CD4-positive, alpha-beta T cell (primary cell): ENCODE data around the gene KIF26B. TPM values are rescaled to one million over a fixed set of nuclear protein-coding genes. Genes with fewer than 3 reads are reported as not detected.

Experiments
- ATAC-seq: fragments of 200-7000 bp; cut with Tn5 transposase; one replicate; pipeline ENCODE4 v1.10.0; 2022; ENCODE audit warnings: mild to moderate bottlenecking; ENCODE audit not compliant: poor library complexity
- CTCF ChIA-PET: fragments of 350-600 bp; sonication (Branson Sonifier 250); formaldehyde crosslinking; loops from one replicate; lab custom pipeline; 2021; ENCODE audit warnings: antibody characterized with exemption, inconsistent platforms; lab: Charles Lee
- POLR2A ChIA-PET: fragments of 350-600 bp; sonication (Branson Sonifier 250); formaldehyde crosslinking; loops from one replicate; lab custom pipeline; 2021; ENCODE audit warnings: antibody characterized with exemption, inconsistent platforms; lab: Charles Lee
- DNase-seq, 14 experiments: peaks; one replicate each; pipeline ENCODE4 v3.0.0-alpha.2; 2013 to 2020; ENCODE audit warnings: mixed read lengths in 2 of 14
- H3K27ac ChIP-seq, 2 donors: one replicate each; pipeline versions ENCODE4 v1.5.1 to v1.7.0; 2013; ENCODE audit warnings: low read length in 2 of 2, low read depth in 1 of 2, mild to moderate bottlenecking in 1 of 2
- H3K27me3 ChIP-seq, 2 experiments: 1 replicate in 1 of 2; 2 replicates in 1 of 2; pipeline versions ENCODE4 v1.6.1 to v1.7.0; 2013; ENCODE audit warnings: low read length in 2 of 2, control low read depth in 1 of 2, mild to moderate bottlenecking in 1 of 2, moderate library complexity in 1 of 2; ENCODE audit not compliant: insufficient read depth in 2 of 2, control insufficient read depth in 1 of 2
- H3K36me3 ChIP-seq: one replicate; pipeline ENCODE4 v1.6.1; 2013; ENCODE audit warnings: low read length, control low read depth; ENCODE audit not compliant: insufficient read depth
- H3K4me1 ChIP-seq: one replicate; pipeline ENCODE4 v1.6.1; 2013; ENCODE audit warnings: low read length, control low read depth; ENCODE audit not compliant: insufficient read depth
- H3K4me3 ChIP-seq: one replicate; pipeline ENCODE4 v1.5.1; 2013; ENCODE audit warnings: mild to moderate bottlenecking, low read length, moderate library complexity
- H3K9me3 ChIP-seq, 2 experiments: 1 replicate in 1 of 2; 2 replicates in 1 of 2; pipeline versions ENCODE4 v1.6.1 to v1.7.0; 2013; ENCODE audit warnings: low read length in 2 of 2, mild to moderate bottlenecking in 2 of 2, control low read depth in 1 of 2, moderate library complexity in 1 of 2; ENCODE audit not compliant: control insufficient read depth in 1 of 2, insufficient read depth in 1 of 2
- H3K27ac Mint-ChIP-seq: one replicate; pipeline ENCODE4 v1.8.0; 2020; ENCODE audit warnings: mixed read lengths
- H3K27me3 Mint-ChIP-seq: one replicate; pipeline ENCODE4 v1.8.0; 2021; ENCODE audit warnings: mixed read lengths
- H3K36me3 Mint-ChIP-seq: one replicate; pipeline ENCODE4 v1.8.0; 2021; ENCODE audit warnings: low read depth, mixed read lengths
- H3K4me1 Mint-ChIP-seq: one replicate; pipeline ENCODE4 v1.8.0; 2021; ENCODE audit warnings: low read depth, mixed read lengths
- H3K4me3 Mint-ChIP-seq: one replicate; pipeline ENCODE4 v1.8.0; 2020; ENCODE audit warnings: mild to moderate bottlenecking, mixed read lengths
- H3K9me3 Mint-ChIP-seq: one replicate; pipeline ENCODE4 v1.8.0; 2020; ENCODE audit warnings: mixed read lengths
- intact Hi-C, 2 experiments: fragments of 100-400 bp; cut with DNase I in 1 of 2; cut with micrococcal nuclease in 1 of 2; formaldehyde crosslinking; loops; one replicate each; pipeline versions ENCODE4 v1.15.1 to v1.9.0; 2023 to 2025; cut with DNase I, micrococcal nuclease
- polyA plus RNA-seq, 2 donors: library from polyadenylated mRNA; unstranded; fragments of 120-200 nt; gene quantifications; one replicate each; pipeline ENCODE4 v1.2.1, GENCODE V29; 2013
- total RNA-seq, 174 experiments: library from RNA in 2 of 174; stranded (reverse) in 2 of 174; gene quantifications; one replicate each; pipeline ENCODE4 v1.2.3 and lab custom pipeline; 2021 to 2026
- TF ChIP-seq, protein P1 (sequence below): fragments of 200-600 bp; IDR thresholded peaks from one replicate; pipeline ENCODE4 v1.8.0; 2022; ENCODE audit warnings: antibody characterized with exemption, mild to moderate bottlenecking

Gene KIF26B
- under 1 TPM in 1 of 2 experiments, not detected in 1; 0.03 TPM for total RNA-seq
- 0.10 TPM for polyA plus RNA-seq (2013, experiment 1 of 2)
- 0.11 TPM for polyA plus RNA-seq (2013, experiment 2 of 2)
- total RNA-seq (lab: John Stamatoyannopoulos, UW), result 0 to 1.0 (median 0.13) reads per million in 172 experiments

DNA sequence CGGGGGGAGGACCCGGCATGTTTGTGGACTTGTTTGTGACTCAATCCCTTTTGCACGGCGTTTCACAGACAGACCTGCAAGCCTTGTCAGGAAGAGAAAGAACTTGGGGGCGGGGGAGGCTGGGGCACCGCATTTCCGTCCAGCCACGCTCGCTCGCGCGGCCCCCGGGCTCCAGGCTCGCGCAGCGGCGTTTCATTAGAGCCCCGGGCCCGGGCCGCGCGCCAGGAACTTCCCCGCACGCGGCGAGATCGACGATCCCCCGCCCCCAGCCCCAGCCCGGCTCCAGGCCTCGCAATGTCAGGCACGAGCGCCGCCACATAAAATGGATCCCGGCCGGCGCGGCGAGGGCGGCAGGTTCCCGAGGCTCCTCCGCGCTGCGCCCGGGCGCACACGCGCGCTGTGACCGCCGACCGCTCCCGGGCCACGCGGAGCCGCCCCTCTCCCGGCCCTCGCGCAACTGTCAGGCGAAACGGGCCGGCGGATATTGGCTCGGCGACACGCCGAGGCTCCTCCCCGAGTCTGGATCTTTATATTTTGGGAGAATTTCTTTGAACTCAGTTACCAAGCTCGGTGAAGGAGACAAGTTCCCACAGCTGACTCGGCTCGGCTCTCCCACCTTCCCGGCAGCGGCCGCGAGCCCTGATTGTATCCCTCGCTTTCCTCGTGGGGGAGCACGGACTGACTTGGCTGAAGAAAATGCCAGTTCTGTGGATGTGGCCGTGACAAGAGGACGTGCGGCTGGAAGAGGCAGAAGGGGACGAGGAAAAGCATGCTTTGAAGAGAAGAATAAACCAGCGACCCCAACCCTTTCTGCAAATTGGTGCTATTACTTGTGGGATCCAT lies at the start of gene KIF26B:
KIF26B (plus strand) TSS at position 557 of the 843 bp plus-strand sequence. CDS start 440 bp downstream, outside the sequence.
- POLR2A ChIA-PET, result no interaction called here
- no peaks in the 10 kb centered on the region for H3K36me3 Mint-ChIP-seq

DNA sequence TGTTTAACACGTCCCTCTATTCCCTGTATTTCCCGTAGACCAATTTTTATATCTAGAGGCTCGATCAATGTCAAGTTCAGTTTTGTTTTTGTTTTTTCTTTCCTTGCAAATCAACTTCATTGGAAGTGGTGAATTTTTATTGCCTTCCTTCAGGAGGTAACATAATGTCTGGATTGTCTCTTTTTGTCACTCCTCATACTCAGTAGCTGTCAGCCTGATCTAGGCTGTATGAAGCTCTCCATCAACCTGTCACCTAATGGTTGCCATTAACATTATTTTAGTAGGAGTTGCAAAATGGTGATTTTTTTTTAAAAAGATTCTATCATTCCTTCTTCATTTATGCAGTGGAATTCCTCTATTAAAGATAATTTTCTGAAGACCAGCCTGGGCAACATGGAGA lies 49.7 kb upstream of the KIF26B start:
- CTCF ChIA-PET, result no interaction called here
- Histone ChIP-seq H3K36me3 (no peaks in the 10 kb centered on the region), H3K4me1 (no peaks in the 10 kb centered on the region), H3K27ac (no peak overlapping the region), H3K4me3 (no peak overlapping the region), H3K27me3 (no peaks in the 10 kb centered on the region), H3K9me3 (no peaks in the 10 kb centered on the region)
- H3K9me3 Mint-ChIP-seq, result no peaks in the 10 kb centered on the region
- POLR2A ChIA-PET, result no interaction called here
- H3K27ac Mint-ChIP-seq, result no peak overlapping the region
- H3K4me3 Mint-ChIP-seq, result no peak overlapping the region
- no peak for DNase-seq
- no peaks in the 10 kb centered on the region for H3K27me3 Mint-ChIP-seq
- H3K4me1 Mint-ChIP-seq, result no peaks in the 10 kb centered on the region
- TF ChIP-seq, protein P1, sequence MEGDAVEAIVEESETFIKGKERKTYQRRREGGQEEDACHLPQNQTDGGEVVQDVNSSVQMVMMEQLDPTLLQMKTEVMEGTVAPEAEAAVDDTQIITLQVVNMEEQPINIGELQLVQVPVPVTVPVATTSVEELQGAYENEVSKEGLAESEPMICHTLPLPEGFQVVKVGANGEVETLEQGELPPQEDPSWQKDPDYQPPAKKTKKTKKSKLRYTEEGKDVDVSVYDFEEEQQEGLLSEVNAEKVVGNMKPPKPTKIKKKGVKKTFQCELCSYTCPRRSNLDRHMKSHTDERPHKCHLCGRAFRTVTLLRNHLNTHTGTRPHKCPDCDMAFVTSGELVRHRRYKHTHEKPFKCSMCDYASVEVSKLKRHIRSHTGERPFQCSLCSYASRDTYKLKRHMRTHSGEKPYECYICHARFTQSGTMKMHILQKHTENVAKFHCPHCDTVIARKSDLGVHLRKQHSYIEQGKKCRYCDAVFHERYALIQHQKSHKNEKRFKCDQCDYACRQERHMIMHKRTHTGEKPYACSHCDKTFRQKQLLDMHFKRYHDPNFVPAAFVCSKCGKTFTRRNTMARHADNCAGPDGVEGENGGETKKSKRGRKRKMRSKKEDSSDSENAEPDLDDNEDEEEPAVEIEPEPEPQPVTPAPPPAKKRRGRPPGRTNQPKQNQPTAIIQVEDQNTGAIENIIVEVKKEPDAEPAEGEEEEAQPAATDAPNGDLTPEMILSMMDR, result no peak
- no peak for ATAC-seq
- intact Hi-C loops, result no loop called here
- H3K36me3 Mint-ChIP-seq, result no peaks in the 10 kb centered on the region

More for the DNA sequence above, at the start of gene KIF26B:
- Histone ChIP-seq H3K36me3 (no peaks in the 10 kb centered on the region), H3K4me1 (peaks cover 37% of the 10 kb centered on the region), H3K27ac (no peak within 1 kb of the TSS), H3K4me3 (peak within 1 kb of the TSS; percentile 46), H3K9me3 (peaks cover 0 to 17% of the 10 kb centered on the region in 2 experiments), H3K27me3 (peaks cover 43 to 70% of the 10 kb centered on the region in 2 experiments)
- intact Hi-C loops, result loop anchor here (5.0 to 10.0 kb wide), 5 partner anchors 960 to 1598 kb away; no protein-coding TSS in a partner anchor
- CTCF ChIA-PET, result no interaction called here
- TF ChIP-seq, protein P1, result no peak
- peaks cover 80% of the 10 kb centered on the region for H3K27me3 Mint-ChIP-seq
- no peak within 1 kb of the TSS for H3K27ac Mint-ChIP-seq
- no peaks in the 10 kb centered on the region for H3K9me3 Mint-ChIP-seq
- peaks cover 29% of the 10 kb centered on the region for H3K4me1 Mint-ChIP-seq
- no peak for ATAC-seq
- peak in 5 of 14 experiments; percentile 8 to 46 (median 17) for DNase-seq
- H3K4me3 Mint-ChIP-seq, result peak within 1 kb of the TSS; percentile 90

DNA sequence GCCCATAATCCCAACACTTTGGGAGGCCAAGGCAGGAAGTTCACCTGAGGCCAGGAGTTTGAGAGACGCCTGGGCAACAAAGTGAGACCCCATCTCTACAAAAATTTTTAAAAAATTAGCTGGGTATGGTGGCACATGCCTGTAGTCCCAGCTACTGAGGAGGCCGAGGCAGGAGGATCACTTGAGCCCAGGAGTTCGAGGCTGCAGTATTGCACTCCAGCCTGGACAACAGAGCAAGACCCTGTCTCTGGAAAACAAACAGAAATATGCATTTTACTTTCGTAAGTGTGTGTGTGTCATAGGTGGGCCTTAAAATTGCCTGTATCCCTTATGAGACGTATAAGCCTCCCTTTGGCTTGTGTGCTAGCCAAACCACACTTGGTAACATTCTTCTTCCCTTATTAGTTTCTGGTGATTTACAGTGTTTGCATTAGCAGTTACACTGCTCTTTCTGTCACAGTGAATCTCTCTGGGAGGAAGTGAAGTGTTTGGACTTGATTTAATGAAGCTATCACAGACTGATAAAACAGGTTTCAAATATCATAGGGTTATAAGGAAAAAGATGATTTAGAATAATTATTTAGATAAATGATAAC lies 48.9 kb upstream of the KIF26B start:
- no peaks in the 10 kb centered on the region for H3K27me3 Mint-ChIP-seq
- POLR2A ChIA-PET, result no interaction called here
- Histone ChIP-seq H3K27me3 (no peaks in the 10 kb centered on the region), H3K9me3 (no peaks in the 10 kb centered on the region), H3K27ac (no peak overlapping the region), H3K4me1 (no peaks in the 10 kb centered on the region), H3K36me3 (no peaks in the 10 kb centered on the region), H3K4me3 (no peak overlapping the region)
- DNase-seq, result no peak
- no peak overlapping the region for H3K4me3 Mint-ChIP-seq
- TF ChIP-seq, protein P1, result no peak
- no peak for ATAC-seq
- no peak overlapping the region for H3K27ac Mint-ChIP-seq
- H3K36me3 Mint-ChIP-seq, result no peaks in the 10 kb centered on the region
- H3K9me3 Mint-ChIP-seq, result no peaks in the 10 kb centered on the region
- CTCF ChIA-PET, result no interaction called here
- intact Hi-C loops, result no loop called here
- no peaks in the 10 kb centered on the region for H3K4me1 Mint-ChIP-seq
